Neural cell (in vitro differentiated cells): ENCODE data around the gene NKIRAS1. TPM values are rescaled to one million over a fixed set of nuclear protein-coding genes. Genes with fewer than 3 reads are reported as not detected.
"Not testable (repeated sequence)": the region's sequence is repeated elsewhere in the genome, so short reads cannot be mapped to it uniquely, and the experiment has no call there.

Experiments used
- H2AFZ ChIP-seq: fragments of 200-600, 300-800 bp; sonication (generic), shearing (Covaris generic); 2 replicates; pipeline ENCODE4 v1.6.0; 2014; ENCODE audit warnings: low read depth, mild to moderate bottlenecking, antibody characterized with exemption, low read length, moderate library complexity
- H3F3A ChIP-seq: fragments of 200-600 bp; shearing (Covaris generic); 2 replicates; pipeline ENCODE4 v1.6.1; 2016; ENCODE audit warnings: mild to moderate bottlenecking, moderate library complexity, mixed read lengths, antibody characterized with exemption, low read length; ENCODE audit not compliant: insufficient read depth, poor library complexity, severe bottlenecking
- H3K27ac ChIP-seq: fragments of 200-600, 300-800 bp; sonication (generic), shearing (Covaris generic); 2 replicates; pipeline ENCODE4 v1.5.1; 2014; ENCODE audit warnings: mild to moderate bottlenecking, low read length, moderate library complexity
- H3K27me3 ChIP-seq: fragments of 300-800, 200-600 bp; sonication (generic), shearing (Covaris generic); 2 replicates; pipeline ENCODE4 v1.6.0; 2014; ENCODE audit warnings: mild to moderate bottlenecking, low read depth, low read length, moderate library complexity; ENCODE audit not compliant: insufficient read depth
- H3K36me3 ChIP-seq: fragments of 300-800, 200-600 bp; sonication (generic), shearing (Covaris generic); 2 replicates; pipeline ENCODE4 v1.5.1; 2014; ENCODE audit warnings: mild to moderate bottlenecking, antibody characterized with exemption, low read length, moderate library complexity; ENCODE audit not compliant: insufficient read depth
- H3K4me2 ChIP-seq: fragments of 300-800, 200-600 bp; sonication (generic), shearing (Covaris generic); 2 replicates; pipeline ENCODE4 v1.6.0; 2014; ENCODE audit warnings: mild to moderate bottlenecking, low read length
- H3K4me3 ChIP-seq: fragments of 300-800, 200-600 bp; sonication (generic), shearing (Covaris generic); 2 replicates; pipeline ENCODE4 v1.5.1; 2014; ENCODE audit warnings: mild to moderate bottlenecking, low read length, moderate library complexity
- H3K79me2 ChIP-seq: fragments of 200-600 bp; shearing (Covaris generic); replicated peaks from 2 replicates; pipeline ENCODE4 v1.6.0; 2014; ENCODE audit warnings: mild to moderate bottlenecking, low read length, moderate library complexity; ENCODE audit not compliant: insufficient read depth
- H3K9ac ChIP-seq: fragments of 300-800, 200-600 bp; sonication (generic), shearing (Covaris generic); 2 replicates; pipeline ENCODE4 v1.6.1; 2016; ENCODE audit warnings: mild to moderate bottlenecking, low read length, mixed read lengths
- H3K9me2 ChIP-seq: fragments of 200-600 bp; shearing (Covaris generic); 2 replicates; pipeline ENCODE4 v1.6.1; 2016; ENCODE audit warnings: mild to moderate bottlenecking, low read length, mixed read lengths; ENCODE audit not compliant: insufficient read depth
- H3K9me3 ChIP-seq: fragments of 200-600, 300-800 bp; sonication (generic), shearing (Covaris generic); 2 replicates; pipeline ENCODE4 v1.6.1; 2016; ENCODE audit warnings: mild to moderate bottlenecking, mixed run types, low read length, moderate library complexity, mixed read lengths
- H4K20me1 ChIP-seq: fragments of 200-600 bp; shearing (Covaris generic); 2 replicates; pipeline ENCODE4 v1.6.1; 2016; ENCODE audit warnings: mild to moderate bottlenecking, mixed run types; ENCODE audit not compliant: insufficient read depth
- EP300 ChIP-seq: fragments of 450-650 bp; conservative IDR thresholded peaks from 2 replicates; pipeline ENCODE4 v1.6.1; 2014; ENCODE audit warnings: antibody characterized with exemption, mild to moderate bottlenecking, moderate library complexity; ENCODE audit not compliant: poor library complexity, severe bottlenecking
- EZH2 ChIP-seq: fragments of 200-600, 300-800 bp; shearing (Covaris generic), sonication (generic); IDR thresholded peaks from 2 replicates; pipeline ENCODE4 v1.6.1; 2014; ENCODE audit warnings: antibody characterized with exemption, low read length, borderline replicate concordance, mild to moderate bottlenecking; ENCODE audit not compliant: insufficient read depth, poor library complexity, severe bottlenecking
- MXI1 ChIP-seq: fragments of 450-650 bp; conservative IDR thresholded peaks from 2 replicates; pipeline ENCODE4 v1.6.1; 2014; ENCODE audit warnings: antibody characterized with exemption, mild to moderate bottlenecking; ENCODE audit not compliant: poor library complexity, severe bottlenecking
- POLR2AphosphoS5 ChIP-seq: IDR thresholded peaks from 2 replicates; pipeline ENCODE4 v1.6.1; 2012
- RAD21 ChIP-seq: fragments of 450-650 bp; conservative IDR thresholded peaks from 2 replicates; pipeline ENCODE4 v1.6.1; 2014; ENCODE audit warnings: antibody characterized with exemption, mild to moderate bottlenecking, moderate library complexity
- SMC3 ChIP-seq: fragments of 450-650 bp; conservative IDR thresholded peaks from 2 replicates; pipeline ENCODE4 v1.6.1; 2014; ENCODE audit warnings: antibody characterized with exemption, mild to moderate bottlenecking, moderate library complexity; ENCODE audit not compliant: poor library complexity
- TAF1 ChIP-seq: IDR thresholded peaks from 2 replicates; pipeline ENCODE4 v1.6.1; 2012; ENCODE audit warnings: low read depth
- polyA plus RNA-seq: library from polyadenylated mRNA; depleted of rRNA; stranded (reverse); fragments of >200 nt; gene quantifications from 2 replicates; pipeline ENCODE4 v1.2.3, GENCODE V29; 2014
- TF ChIP-seq, protein P1 (sequence below): IDR thresholded peaks from 2 replicates; pipeline ENCODE4 v1.6.1; 2012; ENCODE audit warnings: borderline replicate concordance
- TF ChIP-seq, protein P2 (sequence below): fragments of 450-650 bp; IDR thresholded peaks from 2 replicates; pipeline ENCODE4 v1.5.1; 2014; ENCODE audit warnings: antibody characterized with exemption, mild to moderate bottlenecking, moderate library complexity; ENCODE audit not compliant: poor library complexity, severe bottlenecking

Gene NKIRAS1
- polyA plus RNA-seq, 1 donor from 2014 or later: 42.1 TPM

GRCh38 chr3:23882487-23882918 is 34.3 kb downstream of the NKIRAS1 start:
- TF ChIP-seq EZH2 (no peak), POLR2AphosphoS5 (no peak), RAD21 (no peak), SMC3 (no peak), EP300 (no peak), MXI1 (no peak), TAF1 (no peak)
- TF ChIP-seq, protein P1, sequence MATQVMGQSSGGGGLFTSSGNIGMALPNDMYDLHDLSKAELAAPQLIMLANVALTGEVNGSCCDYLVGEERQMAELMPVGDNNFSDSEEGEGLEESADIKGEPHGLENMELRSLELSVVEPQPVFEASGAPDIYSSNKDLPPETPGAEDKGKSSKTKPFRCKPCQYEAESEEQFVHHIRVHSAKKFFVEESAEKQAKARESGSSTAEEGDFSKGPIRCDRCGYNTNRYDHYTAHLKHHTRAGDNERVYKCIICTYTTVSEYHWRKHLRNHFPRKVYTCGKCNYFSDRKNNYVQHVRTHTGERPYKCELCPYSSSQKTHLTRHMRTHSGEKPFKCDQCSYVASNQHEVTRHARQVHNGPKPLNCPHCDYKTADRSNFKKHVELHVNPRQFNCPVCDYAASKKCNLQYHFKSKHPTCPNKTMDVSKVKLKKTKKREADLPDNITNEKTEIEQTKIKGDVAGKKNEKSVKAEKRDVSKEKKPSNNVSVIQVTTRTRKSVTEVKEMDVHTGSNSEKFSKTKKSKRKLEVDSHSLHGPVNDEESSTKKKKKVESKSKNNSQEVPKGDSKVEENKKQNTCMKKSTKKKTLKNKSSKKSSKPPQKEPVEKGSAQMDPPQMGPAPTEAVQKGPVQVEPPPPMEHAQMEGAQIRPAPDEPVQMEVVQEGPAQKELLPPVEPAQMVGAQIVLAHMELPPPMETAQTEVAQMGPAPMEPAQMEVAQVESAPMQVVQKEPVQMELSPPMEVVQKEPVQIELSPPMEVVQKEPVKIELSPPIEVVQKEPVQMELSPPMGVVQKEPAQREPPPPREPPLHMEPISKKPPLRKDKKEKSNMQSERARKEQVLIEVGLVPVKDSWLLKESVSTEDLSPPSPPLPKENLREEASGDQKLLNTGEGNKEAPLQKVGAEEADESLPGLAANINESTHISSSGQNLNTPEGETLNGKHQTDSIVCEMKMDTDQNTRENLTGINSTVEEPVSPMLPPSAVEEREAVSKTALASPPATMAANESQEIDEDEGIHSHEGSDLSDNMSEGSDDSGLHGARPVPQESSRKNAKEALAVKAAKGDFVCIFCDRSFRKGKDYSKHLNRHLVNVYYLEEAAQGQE: no peak
- TF ChIP-seq, protein P2, sequence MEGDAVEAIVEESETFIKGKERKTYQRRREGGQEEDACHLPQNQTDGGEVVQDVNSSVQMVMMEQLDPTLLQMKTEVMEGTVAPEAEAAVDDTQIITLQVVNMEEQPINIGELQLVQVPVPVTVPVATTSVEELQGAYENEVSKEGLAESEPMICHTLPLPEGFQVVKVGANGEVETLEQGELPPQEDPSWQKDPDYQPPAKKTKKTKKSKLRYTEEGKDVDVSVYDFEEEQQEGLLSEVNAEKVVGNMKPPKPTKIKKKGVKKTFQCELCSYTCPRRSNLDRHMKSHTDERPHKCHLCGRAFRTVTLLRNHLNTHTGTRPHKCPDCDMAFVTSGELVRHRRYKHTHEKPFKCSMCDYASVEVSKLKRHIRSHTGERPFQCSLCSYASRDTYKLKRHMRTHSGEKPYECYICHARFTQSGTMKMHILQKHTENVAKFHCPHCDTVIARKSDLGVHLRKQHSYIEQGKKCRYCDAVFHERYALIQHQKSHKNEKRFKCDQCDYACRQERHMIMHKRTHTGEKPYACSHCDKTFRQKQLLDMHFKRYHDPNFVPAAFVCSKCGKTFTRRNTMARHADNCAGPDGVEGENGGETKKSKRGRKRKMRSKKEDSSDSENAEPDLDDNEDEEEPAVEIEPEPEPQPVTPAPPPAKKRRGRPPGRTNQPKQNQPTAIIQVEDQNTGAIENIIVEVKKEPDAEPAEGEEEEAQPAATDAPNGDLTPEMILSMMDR: no peak
- Histone ChIP-seq H3F3A (no peaks in the 10 kb centered on the region), H4K20me1 (no peaks in the 10 kb centered on the region), H3K36me3 (peaks cover 5% of the 10 kb centered on the region), H3K4me3 (no peak overlapping the region), H3K9me2 (no peaks in the 10 kb centered on the region), H3K4me2 (no peak overlapping the region), H3K79me2 (peaks cover 3% of the 10 kb centered on the region), H3K9me3 (no peaks in the 10 kb centered on the region), H3K9ac (no peak overlapping the region), H3K27me3 (no peaks in the 10 kb centered on the region), H2AFZ (no peak overlapping the region), H3K27ac (no peak overlapping the region)

DNA sequence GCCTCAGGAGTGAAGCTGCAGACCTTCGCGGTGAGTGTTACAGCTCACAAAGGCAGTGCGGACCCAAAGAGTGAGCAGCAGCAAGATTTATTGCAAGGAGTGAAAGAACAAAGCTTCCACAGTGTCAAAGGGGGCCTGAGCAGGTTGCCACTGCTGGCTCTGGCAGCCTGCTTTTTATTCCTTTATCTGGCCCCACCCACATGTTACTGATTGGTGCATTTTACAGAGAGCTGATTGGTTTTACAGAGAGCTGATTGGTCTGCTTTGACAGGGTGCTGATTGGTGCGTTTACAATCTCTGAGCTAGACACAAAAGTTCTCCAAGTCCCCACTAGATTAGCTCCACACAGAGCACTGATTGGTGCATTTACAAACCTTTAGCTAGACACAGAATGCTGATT is 34.8 kb downstream of the NKIRAS1 start:
- not testable (repeated sequence) for H3K79me2 ChIP-seq, H3K9me3 ChIP-seq, H2AFZ ChIP-seq, H3K9ac ChIP-seq, H3K27ac ChIP-seq, H3K36me3 ChIP-seq, H3K9me2 ChIP-seq, H3K4me2 ChIP-seq, H3K27me3 ChIP-seq, H3K4me3 ChIP-seq, H3F3A ChIP-seq, H4K20me1 ChIP-seq

- Histone ChIP-seq H3K9me3 (no peaks in the 10 kb centered on the region), H4K20me1 (no peaks in the 10 kb centered on the region), H3F3A (no peaks in the 10 kb centered on the region), H2AFZ (no peak overlapping the region), H3K27ac (no peak overlapping the region), H3K27me3 (no peaks in the 10 kb centered on the region), H3K9me2 (no peaks in the 10 kb centered on the region), H3K9ac (no peak overlapping the region), H3K4me3 (no peak overlapping the region), H3K36me3 (peaks cover 5% of the 10 kb centered on the region), H3K4me2 (no peak overlapping the region), H3K79me2 (no peaks in the 10 kb centered on the region)
- TF ChIP-seq, protein P2: no peak
- TF ChIP-seq, protein P1: no peak
- TF ChIP-seq EZH2 (no peak), TAF1 (no peak), MXI1 (no peak), RAD21 (no peak), POLR2AphosphoS5 (no peak), SMC3 (no peak), EP300 (no peak)
These were observed 36.0 kb downstream of the NKIRAS1 start for GRCh38 chr3:23880703-23881339.
